HG03066 (cell line): ENCODE data around the gene MAPKBP1.
A peak's percentile ranks its signal among the peaks of the same experiment; 100 is the strongest.
"Not testable (repeated sequence)": the region's sequence is repeated elsewhere in the genome, so short reads cannot be mapped to it uniquely, and the experiment has no call there.

ENCODE experiments used
- ATAC-seq: cut with Tn5 transposase; IDR thresholded peaks from one replicate; pipeline ENCODE4 v1.9.1; 2021; ENCODE audit warnings: low read depth; ENCODE audit not compliant: unreplicated experiment

Gene MAPKBP1, protein sequence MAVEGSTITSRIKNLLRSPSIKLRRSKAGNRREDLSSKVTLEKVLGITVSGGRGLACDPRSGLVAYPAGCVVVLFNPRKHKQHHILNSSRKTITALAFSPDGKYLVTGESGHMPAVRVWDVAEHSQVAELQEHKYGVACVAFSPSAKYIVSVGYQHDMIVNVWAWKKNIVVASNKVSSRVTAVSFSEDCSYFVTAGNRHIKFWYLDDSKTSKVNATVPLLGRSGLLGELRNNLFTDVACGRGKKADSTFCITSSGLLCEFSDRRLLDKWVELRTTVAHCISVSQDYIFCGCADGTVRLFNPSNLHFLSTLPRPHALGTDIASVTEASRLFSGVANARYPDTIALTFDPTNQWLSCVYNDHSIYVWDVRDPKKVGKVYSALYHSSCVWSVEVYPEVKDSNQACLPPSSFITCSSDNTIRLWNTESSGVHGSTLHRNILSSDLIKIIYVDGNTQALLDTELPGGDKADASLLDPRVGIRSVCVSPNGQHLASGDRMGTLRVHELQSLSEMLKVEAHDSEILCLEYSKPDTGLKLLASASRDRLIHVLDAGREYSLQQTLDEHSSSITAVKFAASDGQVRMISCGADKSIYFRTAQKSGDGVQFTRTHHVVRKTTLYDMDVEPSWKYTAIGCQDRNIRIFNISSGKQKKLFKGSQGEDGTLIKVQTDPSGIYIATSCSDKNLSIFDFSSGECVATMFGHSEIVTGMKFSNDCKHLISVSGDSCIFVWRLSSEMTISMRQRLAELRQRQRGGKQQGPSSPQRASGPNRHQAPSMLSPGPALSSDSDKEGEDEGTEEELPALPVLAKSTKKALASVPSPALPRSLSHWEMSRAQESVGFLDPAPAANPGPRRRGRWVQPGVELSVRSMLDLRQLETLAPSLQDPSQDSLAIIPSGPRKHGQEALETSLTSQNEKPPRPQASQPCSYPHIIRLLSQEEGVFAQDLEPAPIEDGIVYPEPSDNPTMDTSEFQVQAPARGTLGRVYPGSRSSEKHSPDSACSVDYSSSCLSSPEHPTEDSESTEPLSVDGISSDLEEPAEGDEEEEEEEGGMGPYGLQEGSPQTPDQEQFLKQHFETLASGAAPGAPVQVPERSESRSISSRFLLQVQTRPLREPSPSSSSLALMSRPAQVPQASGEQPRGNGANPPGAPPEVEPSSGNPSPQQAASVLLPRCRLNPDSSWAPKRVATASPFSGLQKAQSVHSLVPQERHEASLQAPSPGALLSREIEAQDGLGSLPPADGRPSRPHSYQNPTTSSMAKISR (N-terminal part only)

DNA sequence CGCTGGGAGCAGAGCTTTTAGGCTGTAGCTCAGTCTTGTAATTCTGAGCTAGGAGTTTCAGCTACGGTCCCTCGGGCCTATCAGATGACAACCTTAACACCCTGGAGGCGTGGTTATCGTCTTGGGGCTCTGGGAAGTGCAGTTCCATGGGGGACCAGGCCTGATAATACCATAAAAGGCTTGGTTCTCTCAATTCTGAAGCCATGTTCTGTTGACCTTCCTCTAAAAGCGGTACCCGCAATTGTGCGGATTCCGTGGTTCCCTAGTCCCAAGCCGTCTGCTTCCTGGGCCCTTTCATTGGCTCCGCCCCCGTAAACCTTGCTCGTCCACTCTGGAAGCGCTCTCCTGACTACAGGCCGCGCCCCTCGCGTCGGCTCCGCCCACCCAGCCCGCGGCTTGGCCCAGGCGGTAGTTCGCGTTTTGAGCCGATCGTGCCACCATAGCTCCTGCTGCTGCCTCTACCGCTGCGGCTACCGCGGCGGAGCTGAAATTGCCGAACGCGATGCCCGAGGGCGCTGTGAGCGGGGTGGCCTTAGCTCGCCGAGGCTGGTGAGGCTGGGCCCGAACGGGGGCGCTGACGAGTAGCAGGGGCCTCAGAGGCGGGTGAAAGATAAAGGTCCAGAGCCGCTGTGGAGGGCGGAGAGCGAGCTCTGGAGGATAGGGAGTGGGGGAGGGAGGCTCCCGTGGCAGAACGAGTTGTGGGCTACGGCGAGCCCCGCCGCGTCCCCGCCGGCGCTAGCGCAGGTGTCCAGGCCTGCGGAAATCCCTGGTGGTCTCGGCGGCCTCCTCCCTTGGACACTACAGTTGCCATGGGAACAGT, at the start of gene MAPKBP1:
TSS of gene MAPKBP1 (plus strand) at position 423 of the 820 bp plus-strand sequence. CDS start 792 bp downstream, outside the sequence.
- ATAC-seq = peak; percentile 76

DNA sequence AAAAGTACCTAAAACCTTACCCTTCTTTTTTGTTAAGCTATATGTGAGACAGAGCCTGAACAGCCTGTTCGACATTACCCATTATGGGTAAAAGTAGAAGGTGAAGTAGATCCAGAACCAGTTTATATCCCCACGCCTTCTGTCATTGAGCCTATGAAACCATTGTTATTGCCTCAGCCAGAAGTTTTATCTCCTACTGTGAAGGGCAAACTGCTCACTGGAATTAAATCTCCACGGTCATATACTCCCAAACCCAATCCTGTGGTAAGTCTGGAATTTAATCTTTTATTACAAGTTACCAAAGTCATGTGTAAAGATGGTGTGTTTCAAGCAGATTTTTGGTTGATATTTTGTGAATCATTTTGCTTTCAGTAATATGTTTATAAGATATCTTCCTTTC, 47.1 kb upstream of the MAPKBP1 start:
- ATAC-seq = no peak

DNA sequence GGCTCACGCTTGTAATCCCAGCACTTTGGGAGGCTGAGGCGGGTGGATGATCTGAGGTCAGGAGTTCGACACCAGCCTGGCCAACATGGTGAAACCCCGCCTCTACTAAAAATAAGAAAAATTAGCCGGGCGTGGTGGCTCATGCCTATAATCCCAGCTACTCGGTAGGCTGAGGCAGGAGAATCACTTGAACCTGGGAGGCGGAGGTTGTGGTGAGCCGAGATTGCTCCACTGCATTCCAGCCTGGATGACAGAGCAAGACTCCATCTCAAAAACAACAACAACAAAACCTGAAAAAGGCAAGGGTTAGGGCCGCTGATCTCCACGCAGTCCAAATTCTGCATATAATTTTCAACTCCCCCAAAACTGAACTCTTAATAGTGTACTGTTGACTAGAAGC, 46.2 kb upstream of the MAPKBP1 start:
- not testable (repeated sequence) for ATAC-seq

DNA sequence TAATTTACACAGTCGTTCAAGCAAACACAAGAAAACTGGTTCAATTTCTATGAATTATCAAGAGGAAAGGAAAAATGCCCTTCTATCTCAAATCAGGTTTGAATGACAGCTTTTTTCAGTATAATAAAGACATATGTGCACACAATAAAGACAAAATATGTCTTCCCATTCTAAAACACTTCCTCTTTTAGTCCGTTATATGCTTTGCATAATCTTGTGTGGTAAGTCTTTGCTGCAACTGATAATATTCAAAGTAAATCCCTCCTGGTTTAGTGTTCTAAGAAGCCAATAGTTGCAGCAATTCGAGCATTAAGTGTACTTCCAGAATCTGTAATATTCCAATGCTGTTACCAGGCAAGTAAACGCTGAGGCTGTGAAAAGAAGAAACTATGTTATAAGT, 43.7 kb upstream of the MAPKBP1 start:
- no peak for ATAC-seq

DNA sequence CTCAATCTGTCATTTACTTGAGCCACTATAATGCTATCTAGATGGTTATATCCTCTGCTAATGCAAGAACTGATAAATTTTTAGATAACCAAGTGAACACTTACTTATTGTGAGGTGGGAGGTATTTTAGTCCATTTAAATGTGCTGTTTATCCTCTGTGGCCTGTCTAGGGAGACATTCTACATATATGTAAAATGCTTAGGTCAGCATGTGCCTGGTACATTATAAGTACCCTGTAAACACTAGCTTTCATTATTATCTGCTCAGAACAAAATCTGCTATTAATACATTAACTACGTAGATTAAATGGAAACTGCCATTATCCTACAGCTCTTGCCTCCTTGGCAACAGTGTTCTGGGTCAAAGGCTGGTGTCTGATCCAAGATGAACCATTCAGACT, 41.8 kb upstream of the MAPKBP1 start:
- ATAC-seq = no peak

DNA sequence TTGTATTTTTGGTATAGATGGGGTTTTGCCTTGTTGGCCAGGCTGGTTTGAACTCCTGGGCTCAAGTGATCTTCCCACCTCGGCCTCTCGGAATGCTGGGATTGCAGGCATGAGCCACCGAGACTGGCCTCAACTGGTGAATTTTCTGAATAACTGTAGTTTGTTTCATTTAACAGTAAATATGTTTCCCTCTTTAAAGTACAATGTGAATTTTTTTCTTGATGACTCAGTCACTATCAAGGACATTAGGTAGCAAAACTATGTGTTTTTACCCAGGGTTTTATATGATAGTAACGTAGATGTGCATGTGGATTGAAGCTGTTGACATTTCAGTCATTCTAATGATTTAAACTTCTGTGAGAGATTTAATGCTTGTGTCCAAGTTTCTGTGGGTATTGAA, 40.2 kb upstream of the MAPKBP1 start:
- no peak for ATAC-seq

DNA sequence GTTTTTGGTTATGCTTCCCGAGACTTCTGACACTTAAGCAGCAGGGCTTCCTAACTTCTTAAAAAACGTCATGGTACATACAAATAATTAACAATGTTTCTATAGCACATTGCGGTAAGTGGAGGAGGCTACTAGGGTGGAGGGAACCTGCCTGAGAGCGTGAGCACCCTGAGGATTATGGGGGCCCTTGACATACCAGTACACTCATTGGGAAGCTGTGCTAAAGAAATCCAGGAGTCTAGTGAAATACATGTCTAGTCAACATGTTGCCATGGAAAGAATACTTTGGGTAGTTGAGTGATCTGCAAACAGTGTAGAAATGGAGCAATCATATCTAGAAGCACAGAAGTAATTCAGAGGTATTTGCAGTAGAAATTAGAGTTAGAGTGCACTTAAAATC, 39.2 kb upstream of the MAPKBP1 start:
- ATAC-seq = no peak

DNA sequence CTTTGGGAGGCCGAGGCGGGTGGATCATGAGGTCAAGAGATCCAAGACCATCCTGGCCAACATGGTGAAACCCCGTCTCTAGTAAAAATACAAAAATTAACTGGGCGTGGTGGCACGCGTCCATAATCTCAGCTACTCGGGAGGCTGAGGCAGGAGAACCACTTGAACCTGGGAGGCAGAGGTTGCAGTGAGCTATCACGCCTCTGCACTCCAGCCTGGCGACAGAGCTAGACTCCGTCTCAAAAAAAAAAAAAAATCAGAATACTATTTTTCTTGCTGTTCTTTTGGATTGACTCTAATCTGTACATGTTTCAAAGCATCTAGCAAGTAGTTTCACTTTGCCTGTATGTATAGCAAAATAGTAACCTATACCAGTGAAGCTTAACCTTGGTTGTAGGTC, 38.8 kb upstream of the MAPKBP1 start:
- ATAC-seq = not testable (repeated sequence)

DNA sequence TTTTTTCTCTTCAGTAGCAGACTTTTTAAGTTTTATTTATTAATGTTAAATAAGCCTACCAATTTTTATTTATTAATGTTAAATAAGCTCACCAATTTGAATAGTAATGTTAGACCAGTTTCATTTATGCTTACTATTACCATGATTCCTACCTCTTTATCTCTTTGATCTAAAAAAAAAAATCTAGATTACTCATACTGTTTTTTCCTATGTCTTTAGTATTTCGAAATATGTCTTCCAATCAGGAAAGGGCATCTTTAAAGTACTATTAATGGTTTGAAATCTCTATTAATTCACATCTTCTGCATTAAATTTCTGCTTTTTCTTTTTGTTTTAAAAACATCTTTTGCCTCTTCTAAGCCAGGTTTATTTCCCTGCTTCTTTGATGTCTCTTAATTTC, 27.5 kb upstream of the MAPKBP1 start:
- ATAC-seq = no peak

DNA sequence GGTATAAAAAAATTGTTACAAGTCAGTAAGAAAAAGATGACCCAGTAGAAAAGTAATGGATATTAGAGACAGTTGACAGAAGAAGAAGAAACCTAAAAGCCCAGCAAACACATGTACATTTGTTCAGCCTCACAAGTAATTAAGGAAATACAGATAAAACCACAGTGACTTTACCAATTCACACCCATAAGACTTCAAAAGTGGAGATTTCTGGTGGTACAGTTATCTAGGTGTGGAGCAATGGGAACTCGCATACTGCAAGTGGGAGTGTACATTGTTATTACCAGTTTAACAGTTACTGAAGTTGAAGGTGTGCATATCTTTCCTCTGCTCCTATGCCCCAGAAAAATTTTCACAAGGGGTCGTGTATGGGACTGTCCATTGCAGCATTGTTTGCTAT, 18.1 kb upstream of the MAPKBP1 start:
- no peak for ATAC-seq

DNA sequence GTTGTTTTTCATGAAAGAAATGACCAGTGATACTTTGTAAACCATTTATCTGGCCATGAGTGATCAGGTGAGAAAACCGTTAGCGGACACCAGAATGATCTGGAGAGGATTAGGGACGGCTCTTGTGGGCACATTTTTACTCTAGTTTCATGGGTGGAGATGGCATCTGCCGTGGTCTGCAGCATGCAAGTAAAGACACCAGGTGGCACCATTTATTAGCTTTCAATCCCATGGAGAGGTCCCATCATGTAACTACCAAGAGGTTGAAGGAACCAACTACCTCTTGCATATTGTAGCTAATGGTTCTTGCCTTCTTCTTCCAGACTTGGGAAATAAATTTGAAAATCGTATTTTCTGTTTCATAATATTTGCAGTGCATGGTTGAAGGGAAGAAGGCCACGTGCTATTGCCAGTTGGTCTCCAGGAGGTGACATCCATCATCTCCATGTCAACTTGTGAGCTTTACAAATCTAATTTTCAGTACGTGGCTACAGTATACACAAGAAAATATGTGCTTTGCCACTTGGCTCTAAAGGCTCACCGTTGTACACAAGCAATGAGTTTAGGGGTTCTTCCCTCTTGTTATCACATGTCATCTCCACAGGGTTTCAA, 1.5 kb upstream of the MAPKBP1 start:
- no peak for ATAC-seq

DNA sequence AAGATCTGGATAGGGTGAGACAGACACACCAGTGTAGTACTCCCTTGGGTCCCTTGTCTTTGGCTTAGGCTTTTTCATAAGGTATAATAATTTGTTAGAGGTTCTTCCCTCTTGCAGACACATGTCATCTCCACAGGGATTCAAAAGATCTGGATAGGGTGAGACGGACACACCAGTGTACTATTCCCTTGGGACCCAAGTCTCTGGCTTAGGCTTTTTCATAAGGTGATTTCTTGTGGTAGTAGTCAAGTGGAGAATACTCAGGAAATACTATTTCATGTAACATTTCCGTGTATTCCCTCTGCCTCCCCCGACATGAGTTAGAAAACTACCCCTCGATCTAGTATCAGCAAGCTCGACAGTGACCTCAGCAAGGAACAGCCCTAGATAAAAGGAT, 954 bp upstream of the MAPKBP1 start:
- no peak for ATAC-seq

DNA sequence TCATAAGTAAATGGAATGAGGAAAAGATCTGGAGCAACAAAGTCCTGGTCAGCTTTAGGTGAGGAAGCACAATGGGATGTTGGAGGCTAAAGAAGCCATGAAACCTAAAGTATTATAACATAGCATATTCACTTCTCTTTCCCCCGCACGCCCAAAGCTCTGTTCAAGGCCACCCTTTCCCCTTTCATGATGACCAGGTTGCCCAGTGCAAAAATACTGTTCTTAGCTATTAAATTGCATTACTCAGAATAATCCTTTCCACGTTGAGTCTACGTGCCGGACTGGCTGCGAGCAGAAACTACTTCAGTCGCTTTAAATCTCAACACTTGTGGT, 589 bp upstream of the MAPKBP1 start:
- ATAC-seq = no peak

DNA sequence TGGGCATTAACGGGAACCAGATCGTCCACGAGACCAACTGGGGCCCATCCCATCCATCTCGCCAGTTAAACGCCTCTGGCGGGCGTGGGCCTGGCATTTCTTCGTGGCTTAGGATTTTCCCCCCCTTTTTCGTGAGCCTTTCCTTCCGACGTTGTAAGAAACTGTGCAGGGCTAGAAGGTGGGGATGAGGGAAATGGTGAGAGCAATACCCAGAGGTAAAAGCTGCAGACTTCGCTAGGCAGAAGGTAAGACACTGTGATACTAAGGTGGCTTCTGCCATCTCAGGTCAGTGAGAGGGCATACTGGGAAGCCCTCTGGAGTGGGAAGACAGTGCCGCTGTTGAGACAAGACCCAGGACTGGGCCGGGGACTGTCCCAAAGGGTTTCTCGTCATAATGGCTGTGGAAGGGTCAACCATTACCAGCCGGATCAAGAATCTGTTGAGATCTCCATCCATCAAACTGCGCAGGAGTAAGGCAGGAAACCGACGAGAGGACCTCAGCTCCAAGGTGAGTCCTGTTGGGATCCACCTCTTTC, 666 bp downstream of the MAPKBP1 start:
- no peak for ATAC-seq

DNA sequence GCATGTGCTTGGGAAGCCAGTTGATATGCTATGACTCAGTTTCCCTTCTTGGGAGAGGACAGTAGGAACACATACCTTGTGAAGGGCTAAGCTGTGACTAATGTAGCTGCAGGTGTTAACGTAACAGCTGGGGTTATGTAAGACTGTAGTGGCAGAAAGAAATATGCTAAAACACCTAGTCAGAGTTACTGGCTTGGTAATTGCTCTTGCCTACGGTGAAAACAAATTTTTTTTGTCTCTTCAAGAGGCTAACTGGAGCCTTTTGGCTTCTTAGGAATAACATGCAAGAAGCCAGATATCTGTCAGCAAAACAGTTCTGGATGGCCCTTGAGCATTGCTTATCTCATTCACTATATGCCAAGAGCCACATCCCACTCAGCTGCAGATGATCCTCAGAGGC, 1.4 kb downstream of the MAPKBP1 start:
- no peak for ATAC-seq

DNA sequence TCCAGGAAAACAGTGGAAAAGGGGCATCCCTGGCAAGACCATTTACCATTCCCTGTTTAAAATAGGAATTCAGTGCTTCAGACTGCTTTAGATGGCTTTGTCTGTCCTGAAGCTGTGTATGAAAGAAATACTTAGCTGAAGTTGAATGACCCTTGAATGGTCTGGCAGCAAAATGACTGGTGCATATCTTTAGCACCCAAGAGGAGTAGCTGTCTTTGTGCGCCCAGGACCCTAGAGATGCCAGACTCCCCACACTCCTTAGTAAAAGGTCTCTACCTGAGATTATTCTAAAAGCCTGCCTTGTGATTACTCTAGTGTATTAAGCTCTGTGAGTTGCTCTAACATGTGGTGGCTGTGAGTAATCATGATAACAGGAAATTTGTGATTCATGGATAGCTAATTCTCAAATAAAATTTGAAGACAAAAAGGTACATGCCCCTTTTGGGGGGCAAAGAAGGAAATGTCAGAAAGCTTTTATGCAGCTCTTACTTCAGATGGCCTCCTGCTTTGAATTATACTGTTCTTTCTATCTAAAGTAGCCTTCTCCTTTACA, 3.2 kb downstream of the MAPKBP1 start:
- no peak for ATAC-seq

DNA sequence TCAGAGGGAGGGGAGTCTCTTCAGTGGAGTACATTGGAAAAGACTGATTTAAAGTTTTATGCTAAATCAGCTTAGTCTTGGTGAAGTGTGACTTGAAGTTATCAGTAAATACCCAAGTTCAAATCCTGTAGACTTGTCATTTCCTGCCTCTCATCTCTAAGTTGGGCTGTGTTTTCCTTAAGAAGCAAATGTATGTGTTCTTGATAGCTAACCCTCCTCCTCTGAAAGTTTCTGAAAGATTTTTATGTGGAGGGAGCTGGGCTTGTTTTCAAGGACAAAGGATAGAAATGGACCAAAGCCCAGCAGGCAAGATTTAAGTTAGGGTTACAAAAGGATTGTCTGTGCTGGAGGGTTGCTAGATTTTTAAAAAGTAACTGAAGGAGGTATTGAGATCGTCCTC, 4.2 kb downstream of the MAPKBP1 start:
- ATAC-seq = no peak

DNA sequence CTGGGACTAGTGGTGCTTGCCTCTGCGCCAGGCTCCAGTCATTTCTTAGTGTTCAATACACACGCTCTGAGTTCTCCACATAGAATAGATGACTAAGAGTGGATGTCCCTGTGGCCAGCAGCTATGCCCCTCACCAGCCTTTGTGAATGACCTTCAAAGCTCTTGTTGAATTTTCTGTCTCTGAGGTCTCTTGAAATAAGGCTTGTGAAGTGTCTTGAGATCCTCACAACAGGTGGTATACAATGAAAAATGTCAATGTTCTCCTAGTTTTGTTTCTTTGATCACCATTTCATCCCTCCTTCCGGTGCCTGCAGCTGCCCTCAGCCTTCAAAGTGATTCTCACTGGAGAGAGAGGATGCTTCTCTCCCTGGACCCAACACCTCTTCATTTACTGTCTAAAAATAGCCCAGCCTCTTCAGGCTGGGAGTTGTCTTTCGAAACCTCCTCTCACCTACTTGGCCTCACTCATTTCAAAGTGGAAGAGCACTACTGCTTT, 5.4 kb downstream of the MAPKBP1 start:
- ATAC-seq = no peak

DNA sequence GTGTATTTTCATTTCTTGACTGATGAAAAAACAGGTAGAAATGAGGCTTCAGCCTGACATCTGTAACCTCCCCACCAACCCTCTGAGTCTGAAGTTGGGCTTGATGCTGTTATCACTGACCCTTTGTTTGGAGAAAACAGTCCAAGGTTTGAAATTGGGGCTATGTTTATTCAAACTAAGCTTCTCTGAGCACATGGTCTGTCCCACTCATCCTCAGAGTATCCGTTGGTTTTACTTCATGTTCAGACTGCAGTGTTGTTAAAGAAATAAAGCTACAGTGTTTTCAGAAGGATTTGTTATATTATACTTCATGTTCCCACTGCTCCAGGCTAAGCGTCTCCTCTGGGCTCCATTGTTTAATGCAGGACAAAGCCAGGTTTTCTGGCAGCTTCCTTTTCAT, 6.0 kb downstream of the MAPKBP1 start:
- no peak for ATAC-seq
